Karpas-422 (cell line): ENCODE results near the gene RASGRF1. TPM values are rescaled to one million over a fixed set of nuclear protein-coding genes. Genes with fewer than 3 reads are reported as not detected.

Experiments
- DNase-seq: peaks from one replicate; pipeline ENCODE4 v3.0.0-alpha.2; 2015
- H2AFZ ChIP-seq: fragments of 200-600 bp; sonication (generic); 2 replicates; pipeline ENCODE4 v1.6.1; 2014; ENCODE audit warnings: antibody characterized with exemption, low read length, mixed read lengths
- H3K27ac ChIP-seq: fragments of 200-600 bp; sonication (generic); 2 replicates; pipeline ENCODE4 v1.5.1; 2014; ENCODE audit warnings: mild to moderate bottlenecking, low read length, moderate library complexity
- H3K27me3 ChIP-seq: fragments of 200-600 bp; sonication (generic); 2 replicates; pipeline ENCODE4 v1.6.1; 2014; ENCODE audit warnings: low read length, mixed read lengths
- H3K36me3 ChIP-seq: fragments of 200-600 bp; sonication (generic); 2 replicates; pipeline ENCODE4 v1.6.1; 2014; ENCODE audit warnings: low read length, mixed read lengths; ENCODE audit not compliant: insufficient read depth
- H3K4me1 ChIP-seq: fragments of 200-600 bp; sonication (generic); 2 replicates; pipeline ENCODE4 v1.6.1; 2014; ENCODE audit warnings: mild to moderate bottlenecking, low read length, mixed read lengths
- H3K4me2 ChIP-seq: fragments of 200-600 bp; sonication (generic); 2 replicates; pipeline ENCODE4 v1.6.1; 2014; ENCODE audit warnings: low read length, low read depth, mild to moderate bottlenecking; ENCODE audit not compliant: poor library complexity, severe bottlenecking
- H3K4me3 ChIP-seq: fragments of 200-600 bp; sonication (generic); 2 replicates; pipeline ENCODE4 v1.5.1; 2014; ENCODE audit warnings: mild to moderate bottlenecking, antibody characterized with exemption, low read length, mixed read lengths
- H3K79me2 ChIP-seq: fragments of 200-600 bp; sonication (generic); 2 replicates; pipeline ENCODE4 v1.6.1; 2014; ENCODE audit warnings: mild to moderate bottlenecking, low read length, mixed read lengths
- H3K9ac ChIP-seq: fragments of 200-600 bp; sonication (generic); 2 replicates; pipeline ENCODE4 v1.6.0; 2014; ENCODE audit warnings: low read length
- H3K9me2 ChIP-seq: fragments of 200-600 bp; sonication (generic), shearing (Covaris generic); replicated peaks from 2 replicates; pipeline ENCODE4 v1.6.0; 2014; ENCODE audit warnings: mild to moderate bottlenecking, low read length, moderate library complexity; ENCODE audit not compliant: insufficient read depth
- H3K9me3 ChIP-seq: fragments of 300-700, 200-600 bp; sonication (generic); 2 replicates; pipeline ENCODE4 v1.6.1; 2014; ENCODE audit warnings: low read length, mixed read lengths
- H4K20me1 ChIP-seq: fragments of 200-600 bp; sonication (generic); 2 replicates; pipeline ENCODE4 v1.6.1; 2014; ENCODE audit warnings: mild to moderate bottlenecking, antibody characterized with exemption, low read length, low read depth; ENCODE audit not compliant: insufficient read depth
- total RNA-seq: library from RNA; depleted of rRNA; stranded (reverse); fragments of >200 nt; shearing (Covaris generic); gene quantifications from 2 replicates; pipeline ENCODE4 v1.2.3, GENCODE V29; 2014; ENCODE audit warnings: low replicate concordance

The RASGRF1 gene
- total RNA-seq, 1 experiment from 2014 or later: 10.5 TPM

DNA sequence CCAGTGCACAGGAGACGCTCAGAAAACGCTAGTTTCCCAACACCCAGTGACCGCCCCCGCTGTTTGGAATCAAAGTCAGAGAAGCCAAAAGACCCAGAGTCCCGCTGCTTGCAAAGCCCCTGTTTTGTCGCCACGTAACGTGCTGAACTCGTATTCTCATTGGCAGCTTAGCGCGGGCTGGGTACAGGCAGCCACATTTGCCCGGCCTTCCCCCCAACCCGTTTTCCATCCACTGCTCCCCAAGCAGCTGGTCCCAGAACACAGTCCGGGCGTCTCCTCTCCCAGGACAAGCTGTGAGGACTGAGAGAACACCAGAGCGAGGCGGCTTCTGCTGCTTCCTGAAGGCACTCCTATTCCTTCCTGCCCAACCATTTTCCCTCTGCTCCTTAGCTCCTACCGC, 54.8 kb downstream of the RASGRF1 start:
- no peaks in the 10 kb centered on the region for H4K20me1 ChIP-seq
- H3K27me3 ChIP-seq: no peaks in the 10 kb centered on the region
- H2AFZ ChIP-seq: no peak overlapping the region
- DNase-seq: no peak
- H3K27ac ChIP-seq: no peak overlapping the region
- no peak overlapping the region for H3K4me3 ChIP-seq
- H3K9me2 ChIP-seq: no peaks in the 10 kb centered on the region
- no peaks in the 10 kb centered on the region for H3K79me2 ChIP-seq
- H3K9ac ChIP-seq: no peak overlapping the region
- H3K9me3 ChIP-seq: no peaks in the 10 kb centered on the region
- peaks cover 5% of the 10 kb centered on the region for H3K4me1 ChIP-seq
- no peaks in the 10 kb centered on the region for H3K36me3 ChIP-seq
- H3K4me2 ChIP-seq: no peak overlapping the region

DNA sequence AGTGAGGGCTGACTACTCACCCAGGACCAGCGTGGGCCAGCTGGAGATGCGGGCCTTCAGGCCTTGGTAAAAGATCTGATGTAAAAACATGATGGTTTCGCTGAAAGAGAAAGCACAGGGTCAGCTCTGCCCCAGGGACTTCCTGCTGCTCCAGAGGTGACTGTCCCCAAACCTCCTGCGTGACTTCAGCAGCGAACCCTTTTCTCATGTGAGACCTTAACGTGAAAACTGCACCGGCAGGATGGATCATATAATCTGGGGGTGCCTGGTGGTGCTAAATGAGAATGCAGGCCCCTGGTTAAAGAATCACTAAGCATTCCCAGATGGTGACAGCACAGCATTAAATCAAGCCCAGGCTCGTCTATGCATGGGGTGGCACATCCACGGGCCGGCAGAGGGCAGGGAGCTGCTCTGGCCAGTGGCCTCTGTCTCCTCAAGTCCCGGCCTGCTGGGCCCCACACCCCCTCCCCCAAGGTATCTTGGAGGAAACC, 55.4 kb downstream of the RASGRF1 start:
- Histone ChIP-seq H3K4me1 (peaks cover 5% of the 10 kb centered on the region), H3K79me2 (no peaks in the 10 kb centered on the region), H3K9ac (no peak overlapping the region), H2AFZ (no peak overlapping the region), H3K9me2 (no peaks in the 10 kb centered on the region), H3K27me3 (no peaks in the 10 kb centered on the region), H4K20me1 (no peaks in the 10 kb centered on the region), H3K4me3 (no peak overlapping the region), H3K4me2 (no peak overlapping the region), H3K27ac (no peak overlapping the region), H3K9me3 (no peaks in the 10 kb centered on the region), H3K36me3 (no peaks in the 10 kb centered on the region)
- DNase-seq: no peak

DNA sequence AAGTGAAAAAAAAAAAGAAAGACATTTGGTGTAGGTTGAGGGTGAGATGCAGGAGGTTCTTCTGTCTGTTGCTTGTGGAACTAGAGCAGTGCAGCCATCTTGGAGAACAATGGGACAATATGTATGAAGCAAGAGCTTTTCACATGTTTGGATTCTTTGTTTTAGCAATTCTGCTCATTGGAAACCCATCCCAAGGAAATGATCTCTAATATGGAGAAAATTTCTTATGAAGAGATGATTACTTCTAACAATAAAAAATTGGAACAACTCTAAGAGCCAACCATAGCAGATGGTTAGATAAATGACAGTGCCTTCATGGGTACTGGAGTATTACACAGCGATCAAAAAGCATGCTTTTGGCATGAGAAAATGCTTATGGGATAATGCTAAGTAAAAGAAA, 56.3 kb downstream of the RASGRF1 start:
- Histone ChIP-seq H4K20me1 (no peaks in the 10 kb centered on the region), H3K36me3 (no peaks in the 10 kb centered on the region), H3K9me3 (no peaks in the 10 kb centered on the region), H3K4me2 (no peak overlapping the region), H3K27ac (no peak overlapping the region), H3K9ac (no peak overlapping the region), H3K27me3 (no peaks in the 10 kb centered on the region), H3K4me3 (no peak overlapping the region), H3K4me1 (peaks cover 5% of the 10 kb centered on the region), H2AFZ (no peak overlapping the region), H3K79me2 (no peaks in the 10 kb centered on the region), H3K9me2 (no peaks in the 10 kb centered on the region)
- no peak for DNase-seq

DNA sequence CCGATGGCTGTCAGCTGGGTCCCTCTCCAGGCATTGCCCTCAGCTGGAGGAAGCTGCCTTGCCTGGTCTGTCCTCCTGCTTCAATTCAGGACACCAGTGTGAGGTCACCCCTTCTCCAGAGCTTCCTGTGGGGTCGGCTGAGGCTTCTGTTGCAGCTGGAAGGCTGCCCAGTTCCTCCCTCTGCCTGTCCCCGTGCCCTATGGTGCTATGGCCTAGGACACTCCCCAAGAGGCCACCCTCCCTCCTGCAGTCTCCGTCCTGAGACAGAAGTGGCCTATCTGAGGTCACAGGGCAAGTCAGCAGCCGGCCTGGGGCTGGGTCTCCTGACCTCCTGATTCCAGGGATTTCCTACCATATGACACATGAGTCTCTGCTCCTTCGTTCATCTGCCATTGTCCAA, 57.9 kb downstream of the RASGRF1 start:
- Histone ChIP-seq H3K4me1 (peaks cover 3% of the 10 kb centered on the region; the same call in 1 of the 2 replicates), H3K4me2 (no peak overlapping the region), H3K9ac (no peak overlapping the region), H3K4me3 (no peak overlapping the region), H3K9me3 (no peaks in the 10 kb centered on the region), H3K27me3 (no peaks in the 10 kb centered on the region), H3K27ac (no peak overlapping the region), H3K79me2 (no peaks in the 10 kb centered on the region), H4K20me1 (no peaks in the 10 kb centered on the region), H3K36me3 (no peaks in the 10 kb centered on the region), H2AFZ (no peak overlapping the region), H3K9me2 (no peaks in the 10 kb centered on the region)
- DNase-seq: no peak

DNA sequence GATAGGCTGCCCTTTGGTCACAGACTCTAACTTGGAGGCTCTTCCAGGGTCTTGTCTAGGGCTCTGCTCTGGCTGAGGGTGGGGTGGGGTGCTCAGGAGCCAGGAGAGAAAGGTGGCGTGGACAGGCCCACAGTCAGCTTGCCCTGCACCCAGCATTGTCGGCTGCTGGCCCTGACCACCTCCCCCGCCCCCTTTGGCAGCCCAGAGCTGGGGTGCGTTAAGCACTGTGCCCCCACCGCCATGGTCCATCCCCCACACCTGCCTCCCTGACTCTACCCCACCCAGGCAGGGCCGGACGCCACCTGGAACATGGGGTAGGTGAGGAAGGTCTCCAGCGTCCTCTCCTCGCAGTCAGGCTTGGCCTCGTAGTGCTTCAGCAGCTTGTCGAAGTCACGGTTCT, 58.8 kb downstream of the RASGRF1 start:
- no peak for DNase-seq
- Histone ChIP-seq H3K27me3 (no peaks in the 10 kb centered on the region), H3K9me3 (no peaks in the 10 kb centered on the region), H3K4me2 (no peak overlapping the region), H3K27ac (no peak overlapping the region), H3K9ac (no peak overlapping the region), H3K4me1 (peaks cover 3% of the 10 kb centered on the region; the same call in 1 of the 2 replicates), H3K9me2 (no peaks in the 10 kb centered on the region), H3K36me3 (no peaks in the 10 kb centered on the region), H3K4me3 (no peak overlapping the region), H4K20me1 (no peaks in the 10 kb centered on the region), H3K79me2 (no peaks in the 10 kb centered on the region), H2AFZ (no peak overlapping the region)

DNA sequence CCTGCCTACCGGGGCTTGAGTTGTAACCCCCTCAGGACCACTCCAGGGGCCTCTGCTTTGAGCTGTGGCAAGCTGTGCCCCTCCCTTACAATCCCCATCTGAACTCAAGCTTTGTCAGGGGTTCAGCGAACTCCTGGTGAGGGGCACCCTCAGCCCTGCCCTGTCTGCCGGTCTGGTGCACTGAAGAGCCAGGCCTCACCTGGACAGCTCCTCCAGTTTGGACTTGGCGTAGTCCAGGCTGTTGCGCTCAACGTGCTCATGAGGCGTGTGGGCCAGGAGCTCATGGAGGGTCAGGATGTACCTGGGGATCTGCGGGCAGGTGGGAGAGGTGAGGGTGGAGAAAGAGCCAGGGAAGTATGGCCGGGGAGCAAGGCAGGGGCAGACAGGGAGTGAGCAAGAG, 59.4 kb downstream of the RASGRF1 start:
- no peak overlapping the region for H3K27ac ChIP-seq
- H3K4me2 ChIP-seq: no peak overlapping the region
- H3K9me2 ChIP-seq: no peaks in the 10 kb centered on the region
- no peaks in the 10 kb centered on the region for H3K36me3 ChIP-seq
- H3K9ac ChIP-seq: no peak overlapping the region
- peaks cover 3% of the 10 kb centered on the region; the same call in 1 of the 2 replicates for H3K4me1 ChIP-seq
- no peak overlapping the region for H3K4me3 ChIP-seq
- no peaks in the 10 kb centered on the region for H3K79me2 ChIP-seq
- H3K9me3 ChIP-seq: no peaks in the 10 kb centered on the region
- DNase-seq: no peak
- H2AFZ ChIP-seq: no peak overlapping the region
- no peaks in the 10 kb centered on the region for H3K27me3 ChIP-seq
- no peaks in the 10 kb centered on the region for H4K20me1 ChIP-seq

DNA sequence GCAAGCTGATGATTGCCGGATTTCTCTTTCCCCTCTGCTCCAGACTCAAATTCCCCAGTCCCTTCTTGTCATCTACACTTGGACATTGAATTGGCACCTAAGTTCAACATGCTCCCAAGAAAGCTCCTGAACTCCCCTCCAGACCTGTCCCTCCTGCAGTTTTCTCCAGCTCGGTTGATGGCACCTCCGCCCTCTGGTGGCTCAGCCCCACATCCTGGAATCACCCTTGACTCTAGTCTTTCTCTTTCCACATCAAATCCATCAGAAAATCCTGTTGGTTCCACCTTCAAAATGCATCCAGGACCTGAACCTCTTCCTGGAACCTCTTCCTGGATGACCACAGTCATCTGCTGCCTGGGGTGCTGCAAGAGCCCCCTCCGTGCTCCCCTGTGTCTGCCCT, 60.1 kb downstream of the RASGRF1 start:
- no peaks in the 10 kb centered on the region for H4K20me1 ChIP-seq
- no peak overlapping the region for H3K4me2 ChIP-seq
- H3K9me3 ChIP-seq: no peaks in the 10 kb centered on the region
- no peak overlapping the region for H3K9ac ChIP-seq
- H3K79me2 ChIP-seq: no peaks in the 10 kb centered on the region
- H3K4me3 ChIP-seq: no peak overlapping the region
- H3K9me2 ChIP-seq: no peaks in the 10 kb centered on the region
- no peak overlapping the region for H3K27ac ChIP-seq
- no peaks in the 10 kb centered on the region for H3K36me3 ChIP-seq
- no peak for DNase-seq
- peaks cover 3% of the 10 kb centered on the region; the same call in 1 of the 2 replicates for H3K4me1 ChIP-seq
- no peak overlapping the region for H2AFZ ChIP-seq
- H3K27me3 ChIP-seq: no peaks in the 10 kb centered on the region

DNA sequence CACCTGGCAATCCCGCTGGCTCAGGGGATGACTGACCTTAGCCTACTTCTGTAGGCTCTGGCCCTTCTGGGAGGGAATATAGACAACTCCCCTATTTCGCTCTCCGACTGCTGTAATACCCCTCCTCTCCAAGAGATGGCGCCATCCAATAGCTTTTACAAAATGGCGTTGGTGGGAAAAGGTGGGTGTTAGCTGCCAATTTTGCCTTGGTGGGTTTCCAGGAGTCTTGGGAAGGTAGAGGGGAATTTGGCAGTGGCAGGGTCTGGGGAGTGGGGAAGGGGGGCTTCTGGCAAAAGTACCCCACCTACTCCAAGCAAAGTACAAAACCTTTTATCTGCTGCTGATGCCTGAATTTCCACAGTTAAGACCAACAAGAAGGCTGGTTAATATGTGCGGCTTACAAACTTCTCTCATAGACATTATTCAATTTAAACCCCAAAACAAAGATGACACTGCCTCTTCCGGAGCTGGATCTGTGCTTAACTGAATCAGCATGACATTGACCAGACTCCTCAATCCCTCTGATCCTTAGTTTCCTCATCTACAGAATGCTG, 62.1 kb downstream of the RASGRF1 start:
- H3K79me2 ChIP-seq: no peaks in the 10 kb centered on the region
- H3K27ac ChIP-seq: no peak overlapping the region
- peaks cover 6% of the 10 kb centered on the region; the same call in 1 of the 2 replicates for H3K4me1 ChIP-seq
- H3K27me3 ChIP-seq: no peaks in the 10 kb centered on the region
- H3K9ac ChIP-seq: no peak overlapping the region
- H3K4me2 ChIP-seq: no peak overlapping the region
- no peaks in the 10 kb centered on the region for H3K36me3 ChIP-seq
- H3K4me3 ChIP-seq: no peak overlapping the region
- no peaks in the 10 kb centered on the region for H4K20me1 ChIP-seq
- no peaks in the 10 kb centered on the region for H3K9me3 ChIP-seq
- peak; percentile 91 for DNase-seq
- no peak overlapping the region for H2AFZ ChIP-seq
- H3K9me2 ChIP-seq: no peaks in the 10 kb centered on the region
